H1 (cell line): ENCODE results near the gene SERPINE2. TPM values are rescaled to one million over a fixed set of nuclear protein-coding genes. Genes with fewer than 3 reads are reported as not detected.

ENCODE experiments used
- CTCF ChIA-PET: fragments of 300-600 bp; sonication (Branson Sonifier 250); formaldehyde crosslinking; loops from one replicate; lab custom pipeline; 2021; ENCODE audit not compliant: partially characterized antibody; lab: Charles Lee
- POLR2A ChIA-PET: fragments of 300-600 bp; sonication (Branson Sonifier 250); formaldehyde crosslinking; loops from one replicate; lab custom pipeline; 2021; ENCODE audit warnings: inconsistent platforms; ENCODE audit not compliant: partially characterized antibody; lab: Charles Lee
- DNase-seq, 2 experiments: peaks; one replicate each; pipeline versions ENCODE4 v3.0.0 to v3.0.0-alpha.2; 2010 to 2022; ENCODE audit warnings: low spot score in 2 of 2, low read depth in 1 of 2, mixed read lengths in 1 of 2
- FAIRE-seq: peaks from 2 replicates; lab custom pipeline; 2011; peaks lifted over from hg19 to GRCh38; lab: Jason Lieb, UNC
- H2AFZ ChIP-seq: 2 replicates; pipeline ENCODE4 v1.8.1; 2012; ENCODE audit warnings: low read length, inconsistent platforms
- H2AK5ac ChIP-seq: 2 replicates; pipeline ENCODE4 v1.6.1; 2013; ENCODE audit warnings: low read depth, low read length
- H2BK120ac ChIP-seq: replicated peaks from 2 replicates; pipeline ENCODE3; 2013; ENCODE audit warnings: low read depth, low read length, inconsistent platforms
- H2BK12ac ChIP-seq: 2 replicates; pipeline ENCODE4 v1.6.1; 2013; ENCODE audit warnings: low read depth, low read length
- H2BK15ac ChIP-seq: 2 replicates; pipeline ENCODE4 v1.6.1; 2013; ENCODE audit warnings: low read length
- H2BK20ac ChIP-seq: 2 replicates; pipeline ENCODE4 v1.6.1; 2013; ENCODE audit warnings: low read length
- H2BK5ac ChIP-seq: 2 replicates; pipeline ENCODE4 v1.6.1; 2013; ENCODE audit warnings: low read depth, low read length
- H3K14ac ChIP-seq: 2 replicates; pipeline ENCODE4 v1.6.1; 2013; ENCODE audit warnings: inconsistent platforms; ENCODE audit not compliant: insufficient read length
- H3K18ac ChIP-seq: 2 replicates; pipeline ENCODE4 v1.6.1; 2013; ENCODE audit warnings: low read length; ENCODE audit errors: extremely low read depth
- H3K23ac ChIP-seq: 2 replicates; pipeline ENCODE4 v1.6.1; 2013; ENCODE audit warnings: inconsistent platforms; ENCODE audit not compliant: insufficient read length
- H3K23me2 ChIP-seq: 2 replicates; pipeline ENCODE4 v1.6.1; 2013; ENCODE audit warnings: low read depth, low read length
- H3K27ac ChIP-seq: 2 replicates; pipeline ENCODE4 v1.6.1; 2011; ENCODE audit warnings: low read depth, low read length, inconsistent platforms
- H3K27me3 ChIP-seq, 4 experiments: replicated peaks in 1 of 4; 1 replicate in 1 of 4; 2 replicates in 3 of 4; pipeline versions ENCODE4 v1.6.1 to v1.8.1; 2011 to 2013; ENCODE audit warnings: low read length in 3 of 4, mild to moderate bottlenecking in 3 of 4, inconsistent platforms in 2 of 4, mixed read lengths in 2 of 4, moderate library complexity in 1 of 4; ENCODE audit not compliant: control insufficient read depth in 3 of 4, insufficient read depth in 3 of 4; ENCODE audit errors: extremely low read depth in 1 of 4
- H3K36me3 ChIP-seq, 4 experiments: 2 replicates each; pipeline versions ENCODE4 v1.6.1 to v1.8.1; 2011 to 2013; ENCODE audit warnings: mild to moderate bottlenecking in 4 of 4, low read length in 3 of 4, moderate library complexity in 2 of 4, control low read depth in 1 of 4, inconsistent platforms in 1 of 4; ENCODE audit not compliant: insufficient read depth in 4 of 4, control insufficient read depth in 2 of 4
- H3K4ac ChIP-seq: replicated peaks from 2 replicates; pipeline ENCODE3; 2013; ENCODE audit warnings: low read length, low read depth, mixed read lengths, inconsistent platforms; ENCODE audit not compliant: insufficient read length
- H3K4me1 ChIP-seq, 4 experiments: replicated peaks in 1 of 4; 1 replicate in 1 of 4; 2 replicates in 3 of 4; pipeline versions ENCODE4 v1.6.1 to v1.8.1; 2011 to 2013; ENCODE audit warnings: low read length in 3 of 4, inconsistent platforms in 2 of 4, mixed read lengths in 1 of 4; ENCODE audit not compliant: insufficient read depth in 4 of 4, control insufficient read depth in 3 of 4
- H3K4me2 ChIP-seq, 2 experiments: 2 replicates each; pipeline versions ENCODE4 v1.6.1 to v1.8.1; 2011 to 2013; ENCODE audit warnings: low read depth in 2 of 2, low read length in 2 of 2, control low read depth in 1 of 2, inconsistent platforms in 1 of 2, mild to moderate bottlenecking in 1 of 2; ENCODE audit not compliant: insufficient read depth in 1 of 2
- H3K4me3 ChIP-seq, 4 experiments: fragments of 200-600, 300-600 bp in 1 of 4; sonication (generic), shearing (Covaris generic), sonication (Bioruptor Twin) in 1 of 4; 2 replicates each; pipeline versions ENCODE4 v1.5.1 to v1.8.1; 2011 to 2016; ENCODE audit warnings: low read length in 4 of 4, low read depth in 3 of 4, control low read depth in 2 of 4, inconsistent platforms in 2 of 4, mild to moderate bottlenecking in 2 of 4, mixed read lengths in 1 of 4, moderate library complexity in 1 of 4; ENCODE audit not compliant: insufficient read depth in 2 of 4; ENCODE audit errors: extremely low read depth in 1 of 4
- H3K56ac ChIP-seq: replicated peaks from 2 replicates; pipeline ENCODE3; 2013; ENCODE audit warnings: low read depth, mild to moderate bottlenecking, mixed read lengths, low read length, inconsistent platforms; ENCODE audit not compliant: insufficient read length
- H3K79me1 ChIP-seq: 2 replicates; pipeline ENCODE4 v1.6.1; 2013; ENCODE audit warnings: low read depth, low read length, control low read depth
- H3K79me2 ChIP-seq, 2 experiments: 2 replicates each; pipeline versions ENCODE4 v1.6.1 to v1.8.1; 2012 to 2013; ENCODE audit warnings: low read length in 2 of 2, mild to moderate bottlenecking in 2 of 2, inconsistent platforms in 1 of 2; ENCODE audit not compliant: insufficient read depth in 2 of 2, control insufficient read depth in 1 of 2
- H3K9ac ChIP-seq, 4 experiments: replicated peaks in 1 of 4; 1 replicate in 1 of 4; 2 replicates in 3 of 4; pipeline versions ENCODE4 v1.6.1 to v1.8.1; 2011 to 2013; ENCODE audit warnings: low read depth in 3 of 4, low read length in 3 of 4, control low read depth in 2 of 4, mild to moderate bottlenecking in 2 of 4, moderate library complexity in 2 of 4, inconsistent platforms in 1 of 4; ENCODE audit errors: extremely low read depth in 1 of 4
- H3K9me3 ChIP-seq, 2 experiments: 2 replicates each; pipeline versions ENCODE4 v1.6.1 to v1.8.1; 2012 to 2013; ENCODE audit warnings: mild to moderate bottlenecking in 2 of 2, moderate library complexity in 2 of 2, control low read depth in 1 of 2, inconsistent platforms in 1 of 2, low read depth in 1 of 2, low read length in 1 of 2, mixed read lengths in 1 of 2; ENCODE audit not compliant: insufficient read depth in 2 of 2
- H4K20me1 ChIP-seq, 2 experiments: replicated peaks in 1 of 2; 2 replicates each; pipeline versions ENCODE3 to v1.8.1; 2011 to 2013; ENCODE audit warnings: inconsistent platforms in 2 of 2, low read length in 2 of 2, mild to moderate bottlenecking in 1 of 2; ENCODE audit not compliant: insufficient read depth in 2 of 2, control insufficient read depth in 1 of 2
- H4K5ac ChIP-seq: 2 replicates; pipeline ENCODE4 v1.6.1; 2013; ENCODE audit warnings: low read length, low read depth, mixed read lengths, inconsistent platforms; ENCODE audit not compliant: insufficient read length
- H4K8ac ChIP-seq: 2 replicates; pipeline ENCODE4 v1.8.0; 2013; ENCODE audit warnings: mild to moderate bottlenecking, moderate library complexity, low read length, inconsistent platforms; ENCODE audit not compliant: insufficient read depth; ENCODE audit errors: extremely low read depth
- H4K91ac ChIP-seq: replicated peaks from 2 replicates; pipeline ENCODE3; 2013; ENCODE audit warnings: low read length, mixed read lengths, inconsistent platforms; ENCODE audit not compliant: insufficient read length
- BCL11A ChIP-seq, 2 experiments: IDR thresholded peaks; one replicate each; pipeline ENCODE4 v1.6.1; 2011; ENCODE audit warnings: low read depth in 2 of 2, low read length in 2 of 2, mild to moderate bottlenecking in 2 of 2
- CBX8 ChIP-seq: fragments of 300-800, 300-1000 bp; sonication (generic); IDR thresholded peaks from 2 replicates; pipeline ENCODE4 v1.7.1; 2016; ENCODE audit warnings: low read depth, low read length, borderline replicate concordance
- CREB1 ChIP-seq: IDR thresholded peaks from 2 replicates; pipeline ENCODE4 v1.6.1; 2012; ENCODE audit warnings: inconsistent platforms
- EGR1 ChIP-seq: IDR thresholded peaks from 2 replicates; pipeline ENCODE4 v1.6.1; 2011; ENCODE audit warnings: low read depth, low read length, borderline replicate concordance
- KDM4A ChIP-seq: IDR thresholded peaks from one replicate; pipeline ENCODE4 v1.7.1; 2012; ENCODE audit warnings: low read depth, mild to moderate bottlenecking, moderate library complexity, low read length, inconsistent platforms; ENCODE audit not compliant: severe bottlenecking
- MAFK ChIP-seq: IDR thresholded peaks from 2 replicates; pipeline ENCODE4 v1.6.1; 2012; ENCODE audit warnings: low read depth, mild to moderate bottlenecking, improper control_type of control experiment, low read length
- SP1 ChIP-seq: IDR thresholded peaks from 2 replicates; pipeline ENCODE4 v1.6.1; 2011; ENCODE audit warnings: low read depth, low read length
- TBP ChIP-seq: IDR thresholded peaks from 2 replicates; pipeline ENCODE4 v1.6.1; 2011; ENCODE audit warnings: low read depth, low read length, improper control_type of control experiment
- WGBS, 2 experiments: shearing (Covaris generic) in 1 of 2; methylation state at CpG; one replicate each; pipeline versions ENCODE4 v1.1.6 to v1.1.7; 2013 to 2015; ENCODE audit warnings: low lambda C conversion rate in 2 of 2, mixed read lengths in 2 of 2, inconsistent platforms in 1 of 2, low coverage in 1 of 2, missing lambda C conversion rate in 1 of 2; ENCODE audit not compliant: insufficient replicate concordance in 2 of 2, insufficient coverage in 1 of 2, insufficient read length in 1 of 2; ENCODE audit errors: extremely low coverage in 1 of 2, missing lambda C conversion rate in 1 of 2; 5-methylcytosine and 5-hydroxymethylcytosine counted together
- polyA plus RNA-seq, 7 experiments: library from polyadenylated mRNA; depleted of rRNA in 3 of 7; stranded (reverse) in 5 of 7; unstranded in 2 of 7; fragments of >200 nt in 5 of 7; fragments of 200-250 nt in 2 of 7; gene quantifications; 1 replicate in 5 of 7; 2 replicates in 1 of 7; 4 replicates in 1 of 7; pipeline versions ENCODE4 v1.2.1 to v1.2.3, GENCODE V29; 2011 to 2013; ENCODE audit warnings: missing spikeins in 2 of 7, mixed read lengths in 2 of 7
- total RNA-seq: library from RNA; stranded (reverse); fragmentation: NEBNext Ultra II Directional; extraction: Animal tissue kit (Norgen Biotek cat#: 25700); gene quantifications from 2 replicates; pipeline ENCODE4 v1.2.1, GENCODE V29; 2021

SERPINE2 gene
- total and polyA plus RNA-seq, 2 of the 8 experiments (the other 6 are each of a cell fraction or from before 2014, with no cell fraction given): 26.2 to 76.0 TPM

DNA sequence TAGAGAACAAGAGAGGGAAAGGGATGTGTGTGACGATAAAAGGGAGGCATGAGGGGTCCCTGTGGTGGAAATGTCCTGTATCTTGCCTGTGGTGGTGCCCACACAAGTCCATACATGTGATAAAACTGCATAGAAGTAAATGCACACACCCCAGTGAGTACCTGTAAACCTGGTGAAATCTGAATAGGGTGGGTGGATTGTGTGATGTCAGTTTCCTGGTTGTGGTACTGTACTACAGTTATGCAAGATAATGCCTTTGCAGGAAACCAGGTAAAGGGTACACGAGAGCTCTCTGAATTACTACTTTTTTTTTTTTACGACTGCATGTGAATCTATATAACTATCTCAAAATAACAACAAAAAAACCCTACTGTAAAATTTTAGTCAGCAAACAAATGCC is 22.1 kb downstream of the SERPINE2 start:
- H3K14ac ChIP-seq: no peak overlapping the region
- no peak overlapping the region for H3K4ac ChIP-seq
- H4K91ac ChIP-seq: no peak overlapping the region
- no peak overlapping the region for H3K9ac ChIP-seq
- 0 out of 4 replicates have a peak, but pooled peaks cover 0 to 3% of the 10 kb centered on the region in 2 experiments for H3K79me2 ChIP-seq
- no peak overlapping the region for H2BK20ac ChIP-seq
- CTCF ChIA-PET: interaction anchor here (1.0 to 1.5 kb wide), 2 partner anchors 24 to 265 kb away, joined by 3 to 7 read pairs; no protein-coding TSS in a partner anchor
- H4K20me1 ChIP-seq: no peaks in the 10 kb centered on the region
- no peak overlapping the region for H2BK12ac ChIP-seq
- H3K27ac ChIP-seq: no peak overlapping the region
- POLR2A ChIA-PET: no interaction called here
- no peak overlapping the region for H2BK5ac ChIP-seq
- no peak overlapping the region for H2AFZ ChIP-seq
- H3K36me3 ChIP-seq: no peaks in the 10 kb centered on the region
- H3K23me2 ChIP-seq: no peaks in the 10 kb centered on the region; the same call in 1 of the 2 replicates
- H3K79me1 ChIP-seq: peaks cover 3% of the 10 kb centered on the region; the same call in 1 of the 2 replicates
- H3K4me1 ChIP-seq: 0 out of 7 replicates have a peak, but pooled peaks cover 0 to 2% (median 0%) of the 10 kb centered on the region in 4 experiments
- no peak overlapping the region for H3K23ac ChIP-seq
- no peak overlapping the region for H3K18ac ChIP-seq
- no peak overlapping the region for H3K56ac ChIP-seq
- no peak for DNase-seq
- FAIRE-seq: no peak
- H2BK15ac ChIP-seq: no peak overlapping the region
- WGBS, 2 experiments: 59% methylated on average over 3 of the region's 3 CpGs; no CpG with 5 or more reads in 1 of the 2 experiments
- no peak overlapping the region for H2AK5ac ChIP-seq
- H3K9me3 ChIP-seq: no peaks in the 10 kb centered on the region
- no peak overlapping the region for H2BK120ac ChIP-seq
- no peak overlapping the region for H3K4me3 ChIP-seq
- no peak overlapping the region for H4K5ac ChIP-seq
- H3K27me3 ChIP-seq: no peaks in the 10 kb centered on the region
- no peak overlapping the region for H3K4me2 ChIP-seq
- no peak overlapping the region for H4K8ac ChIP-seq
- TF ChIP-seq KDM4A (no peak), EGR1 (no peak), CBX8 (no peak), MAFK (no peak), SP1 (no peak), BCL11A (IDR thresholded peaks at IDR 0.05; ENCODE audit: low read depth in 2 of 2, low read length in 2 of 2) (no peak), CREB1 (no peak), TBP (no peak)
